GM19372 (cell line): ENCODE measurements around the gene SLC30A2.

Source experiments
- ATAC-seq: cut with Tn5 transposase; IDR thresholded peaks from one replicate; pipeline ENCODE4 v1.9.1; 2021; ENCODE audit warnings: mild to moderate bottlenecking, low read depth, moderate library complexity; ENCODE audit not compliant: unreplicated experiment

Gene SLC30A2

GRCh38 chr1:26025060-26025459 lies 20.9 kb downstream of the SLC30A2 start:
- ATAC-seq: no peak

DNA sequence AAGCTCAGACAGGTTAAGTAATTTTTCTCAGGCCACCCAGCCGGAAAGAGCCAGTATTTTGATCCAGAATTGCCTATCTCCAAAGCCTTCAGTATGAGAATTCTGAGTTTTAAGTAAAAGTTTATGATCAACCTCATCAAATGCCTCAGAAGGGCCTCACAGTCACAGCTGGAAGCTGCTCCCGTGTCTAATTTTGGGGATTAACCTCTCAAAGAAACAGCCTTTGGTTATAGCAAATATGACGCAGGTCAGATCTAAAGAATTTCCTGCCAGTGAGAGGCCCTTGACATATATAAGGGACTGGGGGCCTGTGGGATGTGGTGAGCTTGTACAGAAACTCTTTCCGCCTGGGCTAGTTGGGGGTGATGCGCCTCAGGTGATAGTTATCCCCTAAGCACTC lies 22.1 kb downstream of the SLC30A2 start:
- no peak for ATAC-seq

DNA sequence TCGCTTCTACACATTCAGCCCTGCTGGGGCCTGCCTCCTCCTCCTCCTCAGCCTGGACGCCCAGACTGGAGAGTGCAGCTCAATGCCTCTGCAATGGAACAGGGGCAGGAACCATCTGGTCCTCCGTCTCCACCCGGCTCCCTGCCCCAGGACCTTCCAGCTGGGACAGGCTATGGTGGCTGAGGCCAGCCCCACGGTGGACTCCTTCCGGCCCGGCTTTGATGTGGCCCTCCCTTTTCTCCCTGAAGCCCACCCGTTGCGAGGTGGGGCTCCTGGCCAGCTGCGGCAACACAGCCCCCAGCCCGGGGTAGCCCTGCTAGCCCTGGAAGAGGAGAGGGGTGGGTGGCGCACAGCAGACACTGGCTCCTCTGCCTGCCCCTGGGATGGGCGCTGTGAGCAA lies 22.9 kb downstream of the SLC30A2 start:
- ATAC-seq: no peak

- no peak for ATAC-seq
Measured at GRCh38 chr1:26022404-26022779, 23.5 kb downstream of the SLC30A2 start.

DNA sequence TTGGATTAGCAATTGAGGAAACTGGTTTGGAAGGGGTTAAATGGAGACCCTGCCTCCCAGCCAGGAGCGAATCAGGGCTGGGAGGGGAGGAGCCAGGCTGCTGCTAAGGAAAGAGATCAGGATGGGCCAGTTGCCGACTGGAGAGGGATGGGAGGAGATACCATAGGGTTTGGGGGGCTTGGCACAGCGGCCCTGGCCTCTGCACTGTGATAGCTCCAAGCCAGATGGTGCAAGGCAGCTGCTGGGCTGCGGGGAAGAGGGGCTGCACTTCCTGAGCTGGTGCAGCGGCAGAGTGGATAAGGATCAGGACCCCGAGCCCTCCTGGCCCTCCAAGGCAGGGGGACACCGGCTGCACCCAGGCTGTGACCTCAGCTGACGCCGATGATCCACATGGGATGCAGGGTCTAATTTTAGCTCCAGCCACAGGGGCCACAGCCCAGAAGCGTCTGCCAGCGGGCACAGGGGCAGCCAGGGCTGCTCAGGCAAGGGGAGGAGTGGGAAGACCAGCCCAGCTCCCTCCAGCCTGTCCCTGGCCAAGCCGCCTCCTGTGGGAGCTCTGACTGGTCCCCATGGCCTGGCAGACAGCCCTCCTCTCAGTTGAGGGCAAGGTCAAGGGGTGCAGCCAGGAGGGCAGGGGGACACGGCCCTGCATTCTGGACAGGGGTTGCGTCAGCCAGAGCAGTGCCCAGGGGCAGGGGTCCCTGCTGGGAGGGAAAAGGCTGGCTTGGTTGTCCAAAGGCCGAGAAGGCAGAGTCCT lies 24.1 kb downstream of the SLC30A2 start, which contains the start of gene EXTL1:
Gene EXTL1 (plus strand): TSS at position 129 of the 757 bp plus-strand sequence. CDS start 872 bp downstream, outside the sequence.
- no peak for ATAC-seq

GRCh38 chr1:26020941-26021646 lies 24.8 kb downstream of the SLC30A2 start:
- no peak for ATAC-seq

- ATAC-seq: no peak
Measured at GRCh38 chr1:26020330-26020768, 25.6 kb downstream of the SLC30A2 start.

GRCh38 chr1:26019641-26020315 lies 26.1 kb downstream of the SLC30A2 start:
- no peak for ATAC-seq

DNA sequence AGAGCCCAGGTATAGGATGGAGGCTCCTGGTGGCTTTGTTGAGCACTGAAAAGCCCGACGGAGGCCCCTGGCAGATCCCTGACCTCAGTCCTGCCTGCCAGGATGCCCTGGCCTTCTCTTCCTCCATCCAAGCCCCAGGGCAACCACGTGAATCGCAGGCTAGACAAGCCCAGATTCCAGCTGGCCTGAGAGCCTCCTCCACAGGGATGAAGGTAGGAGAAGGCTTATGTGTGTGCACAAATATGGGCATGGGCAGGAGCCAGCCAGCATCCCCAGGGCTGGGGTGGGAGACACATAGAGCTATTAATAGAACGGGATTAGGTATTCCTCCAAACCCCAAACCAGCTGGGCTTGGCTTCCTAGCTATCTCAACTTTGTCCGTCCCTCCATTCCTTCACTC lies 28.3 kb downstream of the SLC30A2 start:
- no peak for ATAC-seq

- ATAC-seq: no peak
Measured at GRCh38 chr1:26016953-26017545, 28.9 kb downstream of the SLC30A2 start.

DNA sequence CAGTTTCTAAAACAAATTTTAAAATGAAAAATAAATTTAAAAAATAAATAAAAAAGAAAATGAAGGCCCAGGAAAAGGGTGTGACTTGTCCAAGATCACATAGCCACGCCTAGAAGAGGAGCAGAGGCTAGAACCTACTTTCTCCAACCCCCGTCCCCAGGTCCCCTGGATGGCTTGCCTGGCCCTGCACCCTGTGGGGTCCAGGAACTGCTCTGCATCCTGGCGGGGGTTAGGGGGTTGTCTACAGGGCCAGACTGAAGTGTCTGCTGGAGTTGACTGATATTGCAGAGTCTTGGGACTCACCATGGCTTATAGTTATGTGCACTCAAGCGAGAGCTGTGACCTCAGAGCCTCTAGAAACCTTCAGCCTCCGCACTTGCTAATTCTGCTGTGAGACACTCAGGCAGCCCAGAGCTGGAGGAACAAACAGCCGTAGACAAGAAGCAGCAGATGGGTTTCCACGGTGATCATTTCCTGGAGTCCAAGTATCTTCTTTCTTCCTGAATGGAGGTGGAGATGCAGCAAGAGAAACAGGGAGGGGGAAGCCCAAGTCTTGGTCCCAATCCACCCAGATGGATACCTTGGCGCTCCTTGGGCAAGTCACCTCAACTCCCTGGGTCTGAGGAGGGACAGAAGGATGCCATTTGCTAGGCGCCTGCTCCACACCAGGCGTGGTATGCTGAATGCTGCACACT lies 29.5 kb downstream of the SLC30A2 start:
- ATAC-seq: no peak

- no peak for ATAC-seq
Measured at GRCh38 chr1:26015358-26015757, 30.6 kb downstream of the SLC30A2 start.

- ATAC-seq: no peak
Measured at GRCh38 chr1:26014179-26014578, 31.7 kb downstream of the SLC30A2 start.

DNA sequence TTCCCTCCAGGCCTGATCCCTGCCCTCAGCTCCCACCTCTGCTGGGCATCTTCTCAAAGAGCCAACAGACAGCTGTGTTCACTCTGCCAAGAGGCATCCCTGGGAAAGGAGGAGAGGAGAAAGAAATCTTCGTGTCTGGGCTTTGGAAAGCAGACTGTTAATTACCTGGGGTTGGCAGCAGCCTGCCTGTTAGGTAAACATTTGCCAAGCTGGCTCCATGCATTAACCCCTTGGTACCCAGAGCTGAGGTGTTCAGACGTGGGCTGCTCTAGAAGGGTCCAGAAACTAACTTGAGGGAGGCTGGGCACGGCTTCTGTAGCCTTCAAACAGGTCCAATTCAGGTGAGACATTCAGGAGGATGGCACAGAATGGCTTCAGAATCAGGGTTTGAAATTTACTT lies 33.1 kb downstream of the SLC30A2 start:
- ATAC-seq: no peak

DNA sequence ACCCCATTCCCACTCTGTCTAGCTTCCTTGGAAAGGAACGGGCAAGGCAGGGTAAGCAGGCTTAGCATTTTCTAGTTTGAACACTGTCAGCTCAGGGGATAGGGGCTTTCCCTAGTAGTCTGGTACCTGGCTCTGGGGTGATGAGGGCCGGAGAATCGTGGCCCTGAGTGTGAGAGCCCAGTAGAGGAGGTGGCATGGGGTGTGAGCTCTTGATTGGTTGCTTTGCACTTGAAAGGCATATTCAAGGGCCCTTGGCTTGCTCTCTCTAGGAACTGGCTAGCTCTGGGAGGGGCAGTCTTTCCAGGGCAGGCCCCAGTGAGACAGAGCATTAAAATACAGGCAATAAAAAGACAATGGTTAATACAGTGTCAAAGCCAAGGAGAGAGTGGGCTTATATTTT lies 35.1 kb downstream of the SLC30A2 start:
- ATAC-seq: no peak

DNA sequence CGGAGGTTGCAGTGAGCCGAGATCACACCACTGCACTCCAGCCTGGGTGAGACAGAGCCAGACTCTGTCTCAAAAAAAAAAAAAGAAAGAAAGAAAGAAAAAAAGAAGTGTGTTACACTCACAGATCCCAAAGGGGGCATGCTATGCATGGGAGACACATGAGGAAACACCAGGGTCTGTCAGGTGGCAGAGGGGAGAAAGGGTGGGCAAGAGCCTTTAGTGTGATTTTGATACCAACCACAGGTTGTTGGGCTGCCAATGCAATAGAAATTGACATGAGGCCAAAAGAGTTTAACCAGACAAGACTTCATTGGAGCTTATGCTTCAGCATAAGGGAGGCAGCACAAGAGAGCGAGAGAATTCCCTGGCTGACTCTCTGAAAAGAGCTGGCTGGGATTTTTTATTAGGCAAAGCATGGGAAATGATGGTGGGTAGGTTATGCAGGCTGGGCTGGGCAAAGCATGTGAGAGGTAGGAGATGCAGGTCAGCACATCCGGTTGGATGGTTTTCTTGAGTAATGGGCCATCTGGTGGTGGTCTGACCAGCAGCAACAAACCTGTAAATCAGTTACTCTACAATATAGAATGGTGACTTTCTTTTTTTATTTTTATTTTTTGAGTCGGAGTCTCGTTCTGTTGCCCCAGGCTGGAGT lies 36.0 kb downstream of the SLC30A2 start:
- ATAC-seq: no peak

DNA sequence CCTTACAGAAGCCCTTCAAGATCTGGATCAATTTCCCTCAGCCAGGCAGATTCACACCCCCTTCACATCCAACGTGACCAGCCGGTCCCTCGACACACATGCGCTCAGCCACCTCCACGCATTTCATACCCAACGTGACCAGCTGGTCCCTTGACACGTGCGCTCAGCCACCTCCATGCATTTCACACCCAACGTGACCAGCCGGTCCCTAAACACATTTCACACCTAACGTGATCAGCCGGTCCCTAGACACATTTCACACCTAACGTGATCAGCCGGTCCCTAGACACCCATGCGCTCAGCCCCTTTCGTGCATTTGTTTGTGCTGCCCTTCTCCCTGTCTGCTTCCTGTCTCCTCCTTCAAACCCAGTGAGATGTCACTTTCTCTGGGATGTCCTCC lies 39.2 kb downstream of the SLC30A2 start:
- no peak for ATAC-seq

DNA sequence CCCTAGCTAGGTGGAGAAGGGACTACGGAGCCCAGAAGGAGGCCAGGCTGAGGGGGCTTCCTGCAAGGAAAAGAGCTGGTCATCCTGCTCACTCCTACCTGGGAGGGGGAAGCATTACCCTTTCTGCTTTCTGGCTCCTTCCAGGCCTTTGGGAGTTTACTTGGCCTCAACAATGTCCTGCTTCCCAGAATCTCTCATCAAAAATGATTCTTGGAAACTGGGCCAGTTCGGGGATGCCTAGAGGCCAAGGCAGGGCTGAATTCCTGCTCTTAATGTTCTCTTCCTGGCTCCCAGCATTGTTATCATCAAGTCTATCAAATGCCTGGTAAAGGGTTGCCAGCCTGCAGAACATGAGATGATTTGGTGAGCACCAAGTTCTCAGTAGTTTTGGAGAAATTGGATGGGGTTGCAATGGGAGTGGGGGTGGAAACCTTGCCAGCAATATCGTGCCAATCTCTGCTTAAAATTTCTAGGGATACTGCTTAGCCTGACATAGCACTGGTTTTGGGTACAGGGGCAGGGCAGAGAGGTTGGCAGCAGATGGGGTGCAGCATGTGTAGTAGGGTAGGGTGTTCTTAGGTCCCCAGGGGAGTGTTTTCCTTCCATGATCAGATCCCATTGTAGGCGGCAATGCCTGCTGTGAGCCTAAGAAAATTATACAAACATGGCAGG lies 40.3 kb downstream of the SLC30A2 start:
- no peak for ATAC-seq

- no peak for ATAC-seq
Measured at GRCh38 chr1:26003756-26004155, 42.2 kb downstream of the SLC30A2 start.
